SK-N-SH (cell line): ENCODE measurements around the gene SART1. TPM values are rescaled to one million over a fixed set of nuclear protein-coding genes. Genes with fewer than 3 reads are reported as not detected.

Experiments
- CTCF ChIA-PET: fragments of 300-600, 350-600 bp; formaldehyde crosslinking; extraction: SDS; loops from one replicate; lab custom pipeline; 2021; lab: Yijun Ruan, JAX
- POLR2A ChIA-PET: fragments of 350-600 bp; sonication (Branson Sonifier 250); formaldehyde crosslinking; extraction: SDS; loops from one replicate; lab custom pipeline; 2020; ENCODE audit warnings: antibody characterized with exemption, inconsistent platforms; lab: Yijun Ruan, JAX
- DNase-seq: peaks from one replicate; pipeline ENCODE4 v3.0.0; 2012
- H2AFZ ChIP-seq: fragments of 200-600 bp; sonication (generic); 2 replicates; pipeline ENCODE4 v1.8.1; 2016; ENCODE audit warnings: antibody characterized with exemption, mild to moderate bottlenecking, low read depth
- H3F3A ChIP-seq: fragments of 200-600 bp; sonication (generic); replicated peaks from 2 replicates; pipeline ENCODE3; 2016; ENCODE audit warnings: antibody characterized with exemption, mild to moderate bottlenecking; ENCODE audit not compliant: insufficient read depth
- H3K27ac ChIP-seq, 2 experiments: fragments of 200-500 bp in 1 of 2; fragments of 200-600 bp in 1 of 2; sonication (Bioruptor generic) in 1 of 2; sonication (generic), shearing (Covaris generic) in 1 of 2; 2 replicates each; pipeline versions ENCODE4 v1.5.1 to v1.6.1; 2014 to 2016; ENCODE audit warnings: low read depth in 2 of 2, inconsistent platforms in 1 of 2, low read length in 1 of 2, mild to moderate bottlenecking in 1 of 2, mixed read lengths in 1 of 2
- H3K27me3 ChIP-seq: fragments of 200-600 bp; sonication (generic), shearing (Covaris generic); 2 replicates; pipeline ENCODE4 v1.6.1; 2016; ENCODE audit warnings: mixed run types; ENCODE audit not compliant: insufficient read depth
- H3K36me3 ChIP-seq, 2 experiments: fragments of 200-500 bp in 1 of 2; fragments of 200-600 bp in 1 of 2; sonication (Bioruptor generic) in 1 of 2; sonication (generic) in 1 of 2; replicated peaks in 1 of 2; 2 replicates each; pipeline versions ENCODE3 to v1.5.1; 2014 to 2016; ENCODE audit warnings: low read length in 1 of 2, mild to moderate bottlenecking in 1 of 2; ENCODE audit not compliant: insufficient read depth in 2 of 2, control insufficient read depth in 1 of 2
- H3K4me1 ChIP-seq, 2 experiments: fragments of 200-500 bp in 1 of 2; fragments of 200-600 bp in 1 of 2; sonication (Bioruptor generic) in 1 of 2; sonication (generic), shearing (Covaris generic) in 1 of 2; 2 replicates each; pipeline versions ENCODE4 v1.5.1 to v1.6.1; 2014 to 2016; ENCODE audit warnings: low read depth in 1 of 2, low read length in 1 of 2, mixed run types in 1 of 2; ENCODE audit not compliant: insufficient read depth in 2 of 2, control insufficient read depth in 1 of 2
- H3K4me2 ChIP-seq: fragments of 200-600 bp; sonication (generic), shearing (Covaris generic); 2 replicates; pipeline ENCODE4 v1.6.1; 2017; ENCODE audit warnings: mixed run types
- H3K4me3 ChIP-seq, 2 experiments: fragments of 200-500 bp in 1 of 2; fragments of 200-600 bp in 1 of 2; sonication (Bioruptor generic) in 1 of 2; sonication (generic), shearing (Covaris generic) in 1 of 2; 2 replicates each; pipeline versions ENCODE4 v1.5.1 to v1.8.1; 2014 to 2016; ENCODE audit warnings: low read depth in 2 of 2, inconsistent platforms in 1 of 2, low read length in 1 of 2, mild to moderate bottlenecking in 1 of 2, mixed read lengths in 1 of 2, moderate library complexity in 1 of 2
- H3K79me2 ChIP-seq: fragments of 200-600 bp; sonication (generic); 2 replicates; pipeline ENCODE4 v1.8.1; 2017; ENCODE audit warnings: mild to moderate bottlenecking; ENCODE audit not compliant: insufficient read depth
- H3K9ac ChIP-seq: fragments of 200-600 bp; sonication (generic); 2 replicates; pipeline ENCODE4 v1.6.1; 2017; ENCODE audit warnings: mixed run types
- H3K9me2 ChIP-seq: fragments of 200-600 bp; sonication (generic); 2 replicates; pipeline ENCODE4 v1.6.1; 2017; ENCODE audit warnings: mixed run types
- H3K9me3 ChIP-seq: fragments of 200-600 bp; sonication (generic); 2 replicates; pipeline ENCODE4 v1.6.1; 2017; ENCODE audit warnings: mixed run types, mild to moderate bottlenecking, moderate library complexity
- H4K20me1 ChIP-seq: fragments of 200-600 bp; sonication (generic); 2 replicates; pipeline ENCODE4 v1.6.1; 2017; ENCODE audit warnings: mild to moderate bottlenecking, mixed run types; ENCODE audit not compliant: insufficient read depth
- CHD2 ChIP-seq: fragments of 150-350 bp; IDR thresholded peaks from 2 replicates; pipeline ENCODE4 v1.6.1; 2018; ENCODE audit warnings: low read length; ENCODE audit not compliant: partially characterized antibody
- ELF1 ChIP-seq: IDR thresholded peaks from 2 replicates; pipeline ENCODE4 v1.4.0; 2012
- EP300 ChIP-seq, 2 experiments: IDR thresholded peaks; 2 replicates each; pipeline versions ENCODE4 v1.4.0 to v1.6.1; 2012; ENCODE audit warnings: borderline replicate concordance in 1 of 2, low read depth in 1 of 2, low read length in 1 of 2
- EZH2phosphoT487 ChIP-seq: fragments of 200-600 bp; sonication (generic); IDR thresholded peaks from 2 replicates; pipeline ENCODE4 v1.6.1; 2017; ENCODE audit warnings: low read depth, mixed run types, mild to moderate bottlenecking, antibody characterized with exemption, moderate library complexity, borderline replicate concordance
- FOSL2 ChIP-seq: IDR thresholded peaks from 2 replicates; pipeline ENCODE4 v1.4.0; 2012; ENCODE audit warnings: low read depth, mild to moderate bottlenecking, moderate library complexity, borderline replicate concordance
- GABPA ChIP-seq: IDR thresholded peaks from 2 replicates; pipeline ENCODE4 v1.4.0; 2012; ENCODE audit warnings: low read depth, mild to moderate bottlenecking
- JUND ChIP-seq: IDR thresholded peaks from 2 replicates; pipeline ENCODE4 v1.4.0; 2012
- MXI1 ChIP-seq: IDR thresholded peaks from 2 replicates; pipeline ENCODE4 v1.6.1; 2012; ENCODE audit warnings: mild to moderate bottlenecking, low read depth, low read length, improper control_type of control experiment
- NFIC ChIP-seq: IDR thresholded peaks from 2 replicates; pipeline ENCODE4 v1.4.0; 2012; ENCODE audit warnings: borderline replicate concordance
- NRF1 ChIP-seq: IDR thresholded peaks from 2 replicates; pipeline ENCODE4 v1.6.1; 2012; ENCODE audit warnings: low read depth, mild to moderate bottlenecking, low read length
- POLR2AphosphoS5 ChIP-seq: IDR thresholded peaks from 2 replicates; pipeline ENCODE4 v1.6.1; 2012; ENCODE audit warnings: low read depth, low read length
- RAD21 ChIP-seq: IDR thresholded peaks from 2 replicates; pipeline ENCODE4 v1.6.1; 2012; ENCODE audit warnings: mild to moderate bottlenecking, low read length
- RXRA ChIP-seq: IDR thresholded peaks from 2 replicates; pipeline ENCODE4 v1.4.0; 2012; ENCODE audit warnings: low read depth, mild to moderate bottlenecking, borderline replicate concordance
- SIN3A ChIP-seq: IDR thresholded peaks from 2 replicates; pipeline ENCODE4 v1.6.1; 2012; ENCODE audit warnings: low read depth, mild to moderate bottlenecking, low read length, moderate library complexity, borderline replicate concordance
- TAF1 ChIP-seq: IDR thresholded peaks from 2 replicates; pipeline ENCODE4 v1.6.1; 2012; ENCODE audit warnings: low read depth, mild to moderate bottlenecking, low read length, moderate library complexity, borderline replicate concordance
- YY1 ChIP-seq: IDR thresholded peaks from 2 replicates; pipeline ENCODE4 v1.4.0; 2012; ENCODE audit warnings: low read depth, mild to moderate bottlenecking
- WGBS: methylation state at CpG from one replicate; pipeline ENCODE4 v1.1.6; 2017; ENCODE audit warnings: low lambda C conversion rate; 5-methylcytosine and 5-hydroxymethylcytosine counted together
- polyA plus RNA-seq, 3 experiments: library from polyadenylated mRNA; depleted of rRNA; stranded (reverse); fragments of >200 nt; gene quantifications; 2 replicates each; pipeline ENCODE4 v1.2.3, GENCODE V29; 2012
- TF ChIP-seq, protein P1 (sequence below): IDR thresholded peaks from 2 replicates; pipeline ENCODE4 v1.4.0; 2012; ENCODE audit warnings: low read depth, borderline replicate concordance
- TF ChIP-seq, protein P2 (sequence below): fragments of 150-350 bp; IDR thresholded peaks from 2 replicates; pipeline ENCODE4 v1.6.1; 2017; ENCODE audit warnings: antibody characterized with exemption, low read length, low read depth, borderline replicate concordance
- TF ChIP-seq, protein P3 (sequence below): IDR thresholded peaks from 2 replicates; pipeline ENCODE4 v1.4.0; 2012; ENCODE audit warnings: low read depth, borderline replicate concordance
- TF ChIP-seq, protein P4 (sequence below): fragments of 150-350 bp; IDR thresholded peaks from 2 replicates; pipeline ENCODE4 v1.6.1; 2016; ENCODE audit warnings: mild to moderate bottlenecking, low read depth, low read length

Gene SART1
- polyA plus RNA-seq, 1 of the 3 experiments (the other 2 are of a cell fraction), result 73.6 TPM

DNA sequence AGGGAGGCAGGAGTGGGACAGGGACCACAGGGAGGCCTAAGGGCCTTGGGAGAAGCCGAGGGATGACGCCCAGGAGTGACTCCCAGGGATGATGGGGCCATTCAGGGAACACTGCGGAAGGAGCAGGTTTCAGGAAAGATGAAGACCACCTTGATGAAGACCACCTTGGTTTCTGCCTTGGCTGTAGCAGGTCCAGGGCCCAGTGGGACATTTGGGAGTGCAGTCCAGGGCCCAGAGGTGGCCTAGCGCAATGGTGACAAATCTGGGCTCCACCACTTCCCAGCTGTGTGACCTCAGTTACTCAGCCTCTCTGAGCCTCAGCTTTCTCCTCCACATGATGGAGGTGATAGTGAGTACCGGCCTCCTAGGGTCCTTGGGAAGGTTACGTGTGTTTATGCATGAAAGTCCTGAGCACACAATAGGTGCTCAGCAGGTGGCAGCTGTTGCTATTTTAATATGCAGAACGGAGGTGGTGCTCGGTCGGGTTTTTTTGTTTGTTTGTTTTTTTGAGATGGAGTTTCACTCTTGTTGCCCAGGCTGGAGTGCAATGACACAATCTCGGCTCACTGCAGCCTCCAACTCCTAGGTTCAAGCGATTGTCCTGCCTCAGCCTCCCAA is 15.5 kb upstream of the SART1 start:
- POLR2A ChIA-PET, result no interaction called here
- no peak overlapping the region for H3K4me2 ChIP-seq
- H3K9me3 ChIP-seq, result no peaks in the 10 kb centered on the region
- H3K4me1 ChIP-seq, result 0 out of 4 replicates have a peak, but pooled peaks cover 0 to 8% of the 10 kb centered on the region in 2 experiments
- no peak overlapping the region for H3K9ac ChIP-seq
- H3K36me3 ChIP-seq, result no peaks in the 10 kb centered on the region
- no peaks in the 10 kb centered on the region for H3K9me2 ChIP-seq
- 86% methylated on average over 10 of the region's 11 CpGs for WGBS
- H3K27ac ChIP-seq, result no peak overlapping the region
- CTCF ChIA-PET, result interaction anchor here (1.4 kb wide), 1 partner anchor 56 kb away, joined by 3 read pairs; no protein-coding TSS in a partner anchor
- H3F3A ChIP-seq, result peaks cover 8% of the 10 kb centered on the region
- no peak for DNase-seq
- H3K4me3 ChIP-seq, result no peak overlapping the region
- TF ChIP-seq TAF1 (no peak), NRF1 (no peak), GABPA (no peak), SIN3A (no peak), YY1 (no peak), MXI1 (no peak), CHD2 (no peak), ELF1 (no peak), EP300 (IDR thresholded peaks at IDR 0.05; ENCODE audit: borderline replicate concordance in 1 of 2, low read depth in 1 of 2, low read length in 1 of 2) (no peak), EZH2phosphoT487 (no peak)
- TF ChIP-seq, protein P1, sequence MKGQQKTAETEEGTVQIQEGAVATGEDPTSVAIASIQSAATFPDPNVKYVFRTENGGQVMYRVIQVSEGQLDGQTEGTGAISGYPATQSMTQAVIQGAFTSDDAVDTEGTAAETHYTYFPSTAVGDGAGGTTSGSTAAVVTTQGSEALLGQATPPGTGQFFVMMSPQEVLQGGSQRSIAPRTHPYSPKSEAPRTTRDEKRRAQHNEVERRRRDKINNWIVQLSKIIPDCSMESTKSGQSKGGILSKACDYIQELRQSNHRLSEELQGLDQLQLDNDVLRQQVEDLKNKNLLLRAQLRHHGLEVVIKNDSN, result no peak
- TF ChIP-seq, protein P2, sequence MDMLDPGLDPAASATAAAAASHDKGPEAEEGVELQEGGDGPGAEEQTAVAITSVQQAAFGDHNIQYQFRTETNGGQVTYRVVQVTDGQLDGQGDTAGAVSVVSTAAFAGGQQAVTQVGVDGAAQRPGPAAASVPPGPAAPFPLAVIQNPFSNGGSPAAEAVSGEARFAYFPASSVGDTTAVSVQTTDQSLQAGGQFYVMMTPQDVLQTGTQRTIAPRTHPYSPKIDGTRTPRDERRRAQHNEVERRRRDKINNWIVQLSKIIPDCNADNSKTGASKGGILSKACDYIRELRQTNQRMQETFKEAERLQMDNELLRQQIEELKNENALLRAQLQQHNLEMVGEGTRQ, result no peak
- TF ChIP-seq, protein P3, sequence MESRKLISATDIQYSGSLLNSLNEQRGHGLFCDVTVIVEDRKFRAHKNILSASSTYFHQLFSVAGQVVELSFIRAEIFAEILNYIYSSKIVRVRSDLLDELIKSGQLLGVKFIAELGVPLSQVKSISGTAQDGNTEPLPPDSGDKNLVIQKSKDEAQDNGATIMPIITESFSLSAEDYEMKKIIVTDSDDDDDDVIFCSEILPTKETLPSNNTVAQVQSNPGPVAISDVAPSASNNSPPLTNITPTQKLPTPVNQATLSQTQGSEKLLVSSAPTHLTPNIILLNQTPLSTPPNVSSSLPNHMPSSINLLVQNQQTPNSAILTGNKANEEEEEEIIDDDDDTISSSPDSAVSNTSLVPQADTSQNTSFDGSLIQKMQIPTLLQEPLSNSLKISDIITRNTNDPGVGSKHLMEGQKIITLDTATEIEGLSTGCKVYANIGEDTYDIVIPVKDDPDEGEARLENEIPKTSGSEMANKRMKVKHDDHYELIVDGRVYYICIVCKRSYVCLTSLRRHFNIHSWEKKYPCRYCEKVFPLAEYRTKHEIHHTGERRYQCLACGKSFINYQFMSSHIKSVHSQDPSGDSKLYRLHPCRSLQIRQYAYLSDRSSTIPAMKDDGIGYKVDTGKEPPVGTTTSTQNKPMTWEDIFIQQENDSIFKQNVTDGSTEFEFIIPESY, result no peak
- H2AFZ ChIP-seq, result no peak overlapping the region
- no peaks in the 10 kb centered on the region for H3K79me2 ChIP-seq
- H3K27me3 ChIP-seq, result no peaks in the 10 kb centered on the region
- H4K20me1 ChIP-seq, result no peaks in the 10 kb centered on the region

DNA sequence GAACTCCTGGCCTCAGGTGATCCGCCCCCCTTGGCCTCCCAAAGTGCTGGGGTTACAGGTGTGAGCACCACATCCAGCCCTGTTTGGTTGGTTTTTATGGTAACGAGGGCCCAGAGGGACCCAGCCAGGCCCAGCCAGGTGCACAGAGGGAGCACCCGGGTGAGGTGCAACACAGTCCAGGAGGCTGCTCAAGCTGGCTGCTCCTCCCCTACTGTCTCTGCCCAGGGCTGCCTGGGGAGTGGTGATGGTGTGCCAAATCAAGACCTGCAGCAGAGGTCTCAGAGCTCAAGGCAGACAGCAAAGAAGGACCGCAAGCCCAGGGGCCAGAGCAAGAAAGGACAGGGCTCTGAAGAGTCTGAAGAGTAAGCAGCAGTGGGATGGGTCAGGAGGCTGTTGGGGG is 14.9 kb upstream of the SART1 start:
- no peak overlapping the region for H3K9ac ChIP-seq
- 0 out of 4 replicates have a peak, but pooled peaks cover 0 to 3% of the 10 kb centered on the region in 2 experiments for H3K4me1 ChIP-seq
- H3F3A ChIP-seq, result peaks cover 7% of the 10 kb centered on the region
- H3K36me3 ChIP-seq, result no peaks in the 10 kb centered on the region
- no peaks in the 10 kb centered on the region for H3K9me3 ChIP-seq
- no peak for DNase-seq
- H3K27ac ChIP-seq, result no peak overlapping the region
- 64% methylated on average over 3 of the region's 4 CpGs for WGBS
- no peaks in the 10 kb centered on the region for H3K9me2 ChIP-seq
- CTCF ChIA-PET, result interaction anchor here (1.4 kb wide), 1 partner anchor 57 kb away, joined by 3 read pairs; no protein-coding TSS in a partner anchor
- H2AFZ ChIP-seq, result no peak overlapping the region
- no peak for TF ChIP-seq RAD21
- TF ChIP-seq JUND, result no peak
- TF ChIP-seq YY1, result no peak
- TF ChIP-seq NFIC, result no peak
- no peak for TF ChIP-seq FOSL2
- no peak for TF ChIP-seq GABPA
- TF ChIP-seq RXRA, result no peak
- TF ChIP-seq POLR2AphosphoS5, result no peak
- TF ChIP-seq, protein P4, sequence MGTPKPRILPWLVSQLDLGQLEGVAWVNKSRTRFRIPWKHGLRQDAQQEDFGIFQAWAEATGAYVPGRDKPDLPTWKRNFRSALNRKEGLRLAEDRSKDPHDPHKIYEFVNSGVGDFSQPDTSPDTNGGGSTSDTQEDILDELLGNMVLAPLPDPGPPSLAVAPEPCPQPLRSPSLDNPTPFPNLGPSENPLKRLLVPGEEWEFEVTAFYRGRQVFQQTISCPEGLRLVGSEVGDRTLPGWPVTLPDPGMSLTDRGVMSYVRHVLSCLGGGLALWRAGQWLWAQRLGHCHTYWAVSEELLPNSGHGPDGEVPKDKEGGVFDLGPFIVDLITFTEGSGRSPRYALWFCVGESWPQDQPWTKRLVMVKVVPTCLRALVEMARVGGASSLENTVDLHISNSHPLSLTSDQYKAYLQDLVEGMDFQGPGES, result no peak
- no peaks in the 10 kb centered on the region for H3K79me2 ChIP-seq
- H3K27me3 ChIP-seq, result no peaks in the 10 kb centered on the region
- H4K20me1 ChIP-seq, result no peaks in the 10 kb centered on the region
- POLR2A ChIA-PET, result no interaction called here
- H3K4me2 ChIP-seq, result no peak overlapping the region
- no peak overlapping the region for H3K4me3 ChIP-seq
